Natural killer cell (primary cell): ENCODE data around the gene FGGY. TPM values are rescaled to one million over a fixed set of nuclear protein-coding genes. Genes with fewer than 3 reads are reported as not detected.

ENCODE experiments used
- ATAC-seq, 3 donors: fragments of 150-1000 bp in 2 of 3; fragments of 200-7000 bp in 1 of 3; cut with Tn5 transposase; 1 replicate in 1 of 3; 2 replicates in 2 of 3; pipeline ENCODE4 v1.10.0; 2021; ENCODE audit warnings: mild to moderate bottlenecking in 2 of 3, moderate library complexity in 2 of 3
- DNase-seq, 2 donors: peaks; one replicate each; pipeline versions ENCODE4 v3.0.0 to v3.0.0-alpha.2; 2013 to 2021; ENCODE audit warnings: mixed read lengths in 1 of 2
- H3K27ac ChIP-seq: one replicate; pipeline ENCODE4 v1.5.1; 2013; ENCODE audit warnings: mild to moderate bottlenecking, low read length
- H3K27me3 ChIP-seq: one replicate; pipeline ENCODE4 v1.6.1; 2013; ENCODE audit warnings: low read length; ENCODE audit not compliant: control insufficient read depth, insufficient read depth
- H3K36me3 ChIP-seq: one replicate; pipeline ENCODE4 v1.6.1; 2013; ENCODE audit warnings: low read length; ENCODE audit not compliant: control insufficient read depth, insufficient read depth
- H3K4me1 ChIP-seq: one replicate; pipeline ENCODE4 v1.6.1; 2013; ENCODE audit warnings: low read length; ENCODE audit not compliant: control insufficient read depth, insufficient read depth
- H3K4me3 ChIP-seq: one replicate; pipeline ENCODE4 v1.5.1; 2013; ENCODE audit warnings: low read length
- H3K9me3 ChIP-seq: one replicate; pipeline ENCODE4 v1.6.1; 2013; ENCODE audit warnings: low read length; ENCODE audit not compliant: control insufficient read depth, insufficient read depth
- H3K27ac Mint-ChIP-seq, 2 donors: one replicate each; pipeline ENCODE4 v1.8.0; 2022; ENCODE audit warnings: mild to moderate bottlenecking in 2 of 2, mixed read lengths in 2 of 2, moderate library complexity in 1 of 2
- H3K27me3 Mint-ChIP-seq, 2 donors: one replicate each; pipeline ENCODE4 v1.8.0; 2022; ENCODE audit warnings: low read depth in 2 of 2, mixed read lengths in 2 of 2
- H3K36me3 Mint-ChIP-seq: one replicate; pipeline ENCODE4 v1.8.0; 2022; ENCODE audit warnings: mixed read lengths
- H3K4me1 Mint-ChIP-seq, 2 donors: one replicate each; pipeline ENCODE4 v1.8.0; 2022; ENCODE audit warnings: mixed read lengths in 2 of 2
- H3K4me3 Mint-ChIP-seq: one replicate; pipeline ENCODE4 v1.8.0; 2022; ENCODE audit warnings: mild to moderate bottlenecking, moderate library complexity, mixed read lengths
- H3K9me3 Mint-ChIP-seq, 2 donors: one replicate each; pipeline ENCODE4 v1.8.0; 2022; ENCODE audit warnings: mixed read lengths in 2 of 2
- WGBS: methylation state at CpG from one replicate; pipeline ENCODE4 v1.1.7; 2013; ENCODE audit warnings: missing lambda C conversion rate; ENCODE audit not compliant: insufficient coverage; 5-methylcytosine and 5-hydroxymethylcytosine counted together
- intact Hi-C: fragments of 100-400 bp; cut with micrococcal nuclease; formaldehyde crosslinking; loops from one replicate; pipeline ENCODE4 v1.14.2; 2022
- total RNA-seq, 4 donors: library from RNA; stranded (reverse); fragments of 120-200 nt in 1 of 4; gene quantifications; one replicate each; pipeline versions ENCODE4 v1.2.3 to v1.2.4, GENCODE V29; 2013 to 2022
- TF ChIP-seq, protein P1 (sequence below): fragments of 200-600 bp; IDR thresholded peaks from one replicate; pipeline ENCODE4 v1.8.0; 2022; ENCODE audit warnings: antibody characterized with exemption

Gene FGGY
- total RNA-seq, 3 donors from 2014 or later (not counting 1 experiment from before 2014, with no cell fraction given): 21.8 to 31.5 (median 21.8) TPM

DNA sequence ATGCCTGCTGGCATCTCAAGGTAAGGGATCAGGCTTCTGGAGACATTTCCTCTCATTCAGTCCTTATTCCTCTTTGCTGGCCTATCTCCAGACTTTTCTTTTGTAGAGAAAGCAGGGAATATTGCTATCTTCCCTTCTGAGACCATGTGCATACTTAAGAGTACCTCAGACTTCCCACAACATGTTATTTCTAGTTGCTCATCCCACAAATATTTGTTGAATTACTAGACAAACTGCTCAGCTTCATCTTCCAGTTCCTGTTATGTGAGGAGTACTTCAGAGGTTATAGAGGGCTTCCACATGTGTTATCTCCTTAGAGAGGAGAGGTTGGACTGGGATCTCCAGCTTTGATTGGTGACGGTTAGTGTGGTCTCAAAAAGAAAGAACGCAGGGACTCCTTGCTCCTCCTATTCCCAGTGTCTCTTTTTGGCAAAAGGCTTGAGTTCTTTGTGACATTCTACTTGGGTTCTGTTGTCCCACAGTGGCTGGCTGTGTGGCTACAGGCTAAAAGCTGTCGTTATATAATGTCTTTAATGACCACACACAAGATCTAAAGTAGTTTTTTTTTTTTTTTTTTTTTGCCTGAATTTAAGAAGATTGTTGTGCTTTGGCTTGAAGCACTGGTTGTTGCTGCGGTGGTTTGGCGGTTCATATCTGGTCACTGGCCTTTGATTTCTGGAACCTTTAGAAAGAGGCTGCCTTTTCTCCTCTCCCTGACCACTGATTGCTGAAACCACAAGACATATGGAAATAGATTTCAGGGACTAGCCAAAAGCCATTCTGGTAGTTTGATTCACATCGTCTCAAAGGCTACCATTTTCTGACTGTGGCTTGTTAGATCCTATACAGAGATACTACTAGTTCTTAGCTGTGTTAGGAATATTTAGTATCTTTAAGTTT lies 78.7 kb downstream of the FGGY start:
- Mint-ChIP-seq H3K27ac (no peak overlapping the region), H3K27me3 (no peaks in the 10 kb centered on the region), H3K9me3 (peaks cover 0 to 3% of the 10 kb centered on the region in 2 donors), H3K4me3 (no peak overlapping the region), H3K36me3 (no peaks in the 10 kb centered on the region), H3K4me1 (peaks cover 0 to 11% of the 10 kb centered on the region in 2 donors)
- no peaks in the 10 kb centered on the region for H3K36me3 ChIP-seq
- TF ChIP-seq, protein P1, sequence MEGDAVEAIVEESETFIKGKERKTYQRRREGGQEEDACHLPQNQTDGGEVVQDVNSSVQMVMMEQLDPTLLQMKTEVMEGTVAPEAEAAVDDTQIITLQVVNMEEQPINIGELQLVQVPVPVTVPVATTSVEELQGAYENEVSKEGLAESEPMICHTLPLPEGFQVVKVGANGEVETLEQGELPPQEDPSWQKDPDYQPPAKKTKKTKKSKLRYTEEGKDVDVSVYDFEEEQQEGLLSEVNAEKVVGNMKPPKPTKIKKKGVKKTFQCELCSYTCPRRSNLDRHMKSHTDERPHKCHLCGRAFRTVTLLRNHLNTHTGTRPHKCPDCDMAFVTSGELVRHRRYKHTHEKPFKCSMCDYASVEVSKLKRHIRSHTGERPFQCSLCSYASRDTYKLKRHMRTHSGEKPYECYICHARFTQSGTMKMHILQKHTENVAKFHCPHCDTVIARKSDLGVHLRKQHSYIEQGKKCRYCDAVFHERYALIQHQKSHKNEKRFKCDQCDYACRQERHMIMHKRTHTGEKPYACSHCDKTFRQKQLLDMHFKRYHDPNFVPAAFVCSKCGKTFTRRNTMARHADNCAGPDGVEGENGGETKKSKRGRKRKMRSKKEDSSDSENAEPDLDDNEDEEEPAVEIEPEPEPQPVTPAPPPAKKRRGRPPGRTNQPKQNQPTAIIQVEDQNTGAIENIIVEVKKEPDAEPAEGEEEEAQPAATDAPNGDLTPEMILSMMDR: no peak
- WGBS: 80% methylated on average over 6 of the region's 6 CpGs
- DNase-seq (no peak), ATAC-seq (no peak)
- intact Hi-C loops: no loop called here
- H3K4me1 ChIP-seq: no peaks in the 10 kb centered on the region
- no peak overlapping the region for H3K4me3 ChIP-seq
- H3K27me3 ChIP-seq: no peaks in the 10 kb centered on the region
- H3K9me3 ChIP-seq: no peaks in the 10 kb centered on the region
- no peak overlapping the region for H3K27ac ChIP-seq

DNA sequence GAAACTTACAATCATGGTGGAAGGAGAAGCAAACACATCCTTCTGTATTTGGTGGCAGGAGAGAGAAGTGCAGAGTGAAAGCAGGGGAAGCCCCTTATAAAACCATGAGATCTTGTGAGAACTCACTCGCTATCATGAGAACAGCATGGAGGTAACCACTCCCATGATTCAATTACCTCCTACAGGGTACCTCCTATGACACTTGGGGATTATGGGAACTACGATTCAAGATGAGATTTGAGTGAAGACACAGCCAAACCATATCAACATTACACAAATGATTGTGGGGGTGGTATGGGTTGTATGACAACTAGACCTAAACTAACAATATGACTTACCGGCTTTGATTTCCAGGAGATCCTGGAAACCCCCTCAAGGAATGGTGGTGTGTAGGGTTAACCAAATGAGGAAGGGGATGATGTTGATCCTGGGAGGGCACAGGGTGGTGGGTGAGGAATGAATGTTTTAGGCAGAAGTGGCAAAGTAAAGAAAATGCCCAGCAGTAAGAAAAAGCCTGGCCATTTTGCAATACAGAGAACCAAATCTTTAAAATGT lies 80.5 kb downstream of the FGGY start:
- no peak overlapping the region for H3K27ac ChIP-seq
- Mint-ChIP-seq H3K4me1 (peaks cover 0 to 11% of the 10 kb centered on the region in 2 donors), H3K9me3 (peaks cover 0 to 3% of the 10 kb centered on the region in 2 donors), H3K27me3 (no peaks in the 10 kb centered on the region), H3K36me3 (no peaks in the 10 kb centered on the region), H3K4me3 (no peak overlapping the region), H3K27ac (peak overlapping the region in 1 of 2 donors; percentile 29)
- no peak for DNase-seq
- no peaks in the 10 kb centered on the region for H3K9me3 ChIP-seq
- intact Hi-C loops: no loop called here
- no peaks in the 10 kb centered on the region for H3K36me3 ChIP-seq
- no peak overlapping the region for H3K4me3 ChIP-seq
- TF ChIP-seq, protein P1: no peak
- no peaks in the 10 kb centered on the region for H3K4me1 ChIP-seq
- no peak for ATAC-seq
- H3K27me3 ChIP-seq: no peaks in the 10 kb centered on the region
- WGBS: no CpG with 5 or more reads among the region's 3 CpGs

DNA sequence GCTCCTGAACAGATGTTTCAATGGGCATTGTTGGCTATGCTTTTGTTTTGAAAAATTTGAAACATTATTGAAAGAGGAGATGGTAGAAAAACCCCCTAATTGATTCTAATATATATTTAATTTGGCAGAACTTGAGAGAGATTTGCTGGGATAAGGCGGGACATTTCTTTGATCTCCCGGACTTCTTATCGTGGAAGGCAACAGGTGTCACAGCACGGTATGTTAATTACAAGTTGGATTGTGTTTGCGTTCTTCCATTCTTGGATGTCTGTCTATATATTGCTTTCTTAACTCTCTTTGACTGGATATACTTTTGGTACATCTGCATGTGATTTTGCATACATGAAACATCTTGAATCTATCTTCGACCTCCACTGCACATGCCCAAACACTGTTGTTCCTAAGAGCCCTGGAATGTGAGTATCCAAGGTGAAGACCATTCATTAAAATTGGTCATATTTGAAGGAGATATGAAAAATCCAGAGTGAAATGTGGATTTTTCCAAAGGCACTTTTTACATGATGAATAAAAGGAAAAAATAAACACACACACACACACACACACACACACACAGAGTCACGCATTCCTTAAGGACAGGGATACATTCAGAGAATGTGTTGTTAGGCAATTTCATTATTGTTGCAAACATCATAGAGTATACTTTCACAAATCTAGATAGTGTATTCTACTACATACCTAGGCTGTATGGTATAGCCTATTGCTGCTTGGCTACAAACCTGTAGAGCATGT lies 81.9 kb downstream of the FGGY start:
- H3K9me3 Mint-ChIP-seq: peaks cover 0 to 3% of the 10 kb centered on the region in 2 donors
- no peaks in the 10 kb centered on the region for H3K4me1 ChIP-seq
- 86% methylated on average over 4 of the region's 7 CpGs for WGBS
- H3K27me3 ChIP-seq: no peaks in the 10 kb centered on the region
- no peak overlapping the region for H3K4me3 Mint-ChIP-seq
- TF ChIP-seq, protein P1: no peak
- no peak overlapping the region for H3K27ac Mint-ChIP-seq
- H3K4me3 ChIP-seq: no peak overlapping the region
- no peak overlapping the region for H3K27ac ChIP-seq
- H3K4me1 Mint-ChIP-seq: peaks cover 0 to 11% of the 10 kb centered on the region in 2 donors
- no peaks in the 10 kb centered on the region for H3K9me3 ChIP-seq
- ATAC-seq (no peak), DNase-seq (no peak)
- no peaks in the 10 kb centered on the region for H3K27me3 Mint-ChIP-seq
- intact Hi-C loops: no loop called here
- no peaks in the 10 kb centered on the region for H3K36me3 ChIP-seq
- H3K36me3 Mint-ChIP-seq: no peaks in the 10 kb centered on the region
